ENCODE measurements around the gene REEP6. TPM values are rescaled to one million over a fixed set of nuclear protein-coding genes. Genes with fewer than 3 reads are reported as not detected.
"Not testable (repeated sequence)": the region's sequence is repeated elsewhere in the genome, so short reads cannot be mapped to it uniquely, and the experiment has no call there.

REEP6 gene
- total RNA-seq, 1 donor from 2014 or later = 7.4 TPM

- no peak for DNase-seq (ENCODE audit: low spot score)
Measured at GRCh38 chr19:1522061-1522460, 31.1 kb downstream of the REEP6 start.

GRCh38 chr19:1522838-1523237 is 31.9 kb downstream of the REEP6 start:
- no peak for DNase-seq (ENCODE audit: low spot score)

GRCh38 chr19:1523412-1524286 is 32.7 kb downstream of the REEP6 start, which contains the start of gene PLK5:
PLK5 (plus strand) TSS chr19:1524077; CDS start chr19:1526997, 2,920 bp downstream.
- DNase-seq (ENCODE audit: low spot score) = no peak

GRCh38 chr19:1524287-1524971 is 33.4 kb downstream of the REEP6 start:
- no peak for DNase-seq (ENCODE audit: low spot score)

GRCh38 chr19:1524972-1525325 is 34.0 kb downstream of the REEP6 start:
- no peak for DNase-seq (ENCODE audit: low spot score)

- no peak for DNase-seq (ENCODE audit: low spot score)
Measured at GRCh38 chr19:1525343-1525742, 34.4 kb downstream of the REEP6 start.

- no peak for DNase-seq (ENCODE audit: low spot score)
Measured at GRCh38 chr19:1526066-1526778, 35.2 kb downstream of the REEP6 start.

GRCh38 chr19:1526979-1527649 is 36.1 kb downstream of the REEP6 start:
- no peak for DNase-seq (ENCODE audit: low spot score)

- DNase-seq (ENCODE audit: low spot score) = no peak
Measured at GRCh38 chr19:1527650-1528309, 36.8 kb downstream of the REEP6 start.

- DNase-seq (ENCODE audit: low spot score) = no peak
Measured at GRCh38 chr19:1528596-1529429, 37.8 kb downstream of the REEP6 start.

GRCh38 chr19:1529430-1529816 is 38.4 kb downstream of the REEP6 start:
- DNase-seq (ENCODE audit: low spot score) = no peak

- DNase-seq (ENCODE audit: low spot score) = not testable (repeated sequence)
Measured at GRCh38 chr19:1530856-1531255, 39.9 kb downstream of the REEP6 start.

GRCh38 chr19:1531587-1531986 is 40.6 kb downstream of the REEP6 start:
- DNase-seq (ENCODE audit: low spot score) = no peak

GRCh38 chr19:1532003-1532402 is 41.0 kb downstream of the REEP6 start:
- DNase-seq (ENCODE audit: low spot score) = no peak

- DNase-seq (ENCODE audit: low spot score) = no peak
Measured at GRCh38 chr19:1533510-1534150, 42.6 kb downstream of the REEP6 start.

- DNase-seq (ENCODE audit: low spot score) = no peak
Measured at GRCh38 chr19:1534972-1535371, 44.0 kb downstream of the REEP6 start.

- not testable (repeated sequence) for DNase-seq (ENCODE audit: low spot score)
Measured at GRCh38 chr19:1535699-1536098, 44.7 kb downstream of the REEP6 start.

GRCh38 chr19:1538978-1539377 is 48.0 kb downstream of the REEP6 start:
- no peak for DNase-seq (ENCODE audit: low spot score)

- DNase-seq (ENCODE audit: low spot score) = not testable (repeated sequence)
Measured at GRCh38 chr19:1539749-1540148, 48.8 kb downstream of the REEP6 start.

Data from mesenteric fat pad (tissue), 1 donor.